OCI-LY3 (cell line): Measurements from ENCODE around the gene EFNA5.

Experiments
- H2AFZ ChIP-seq: fragments of 200-600, 300-600 bp; shearing (Covaris generic); 2 replicates; pipeline ENCODE4 v1.6.0; 2014; ENCODE audit warnings: antibody characterized with exemption, low read depth, low read length
- H3K27ac ChIP-seq: fragments of 200-600, 300-600 bp; sonication (generic); 2 replicates; pipeline ENCODE4 v1.5.1; 2014; ENCODE audit warnings: mild to moderate bottlenecking, low read length, moderate library complexity, mixed read lengths
- H3K27me3 ChIP-seq: fragments of 200-600, 300-600 bp; sonication (generic); 2 replicates; pipeline ENCODE4 v1.6.1; 2014; ENCODE audit warnings: low read depth, low read length, mixed read lengths
- H3K36me3 ChIP-seq: fragments of 200-600, 300-600 bp; sonication (generic); replicated peaks from 2 replicates; pipeline ENCODE3; 2014; ENCODE audit warnings: low read depth, low read length, mixed read lengths
- H3K4me1 ChIP-seq: fragments of 300-600, 200-600 bp; sonication (generic); 2 replicates; pipeline ENCODE4 v1.6.1; 2014; ENCODE audit warnings: low read length, mixed read lengths
- H3K4me2 ChIP-seq: fragments of 200-600, 300-600 bp; sonication (generic); 2 replicates; pipeline ENCODE4 v1.6.1; 2014; ENCODE audit warnings: low read length, mixed read lengths
- H3K4me3 ChIP-seq: fragments of 300-600, 200-600 bp; sonication (generic); 2 replicates; pipeline ENCODE4 v1.5.1; 2014; ENCODE audit warnings: antibody characterized with exemption, mild to moderate bottlenecking, low read length, moderate library complexity
- H3K79me2 ChIP-seq: fragments of 300-600, 200-600 bp; shearing (Covaris generic); 2 replicates; pipeline ENCODE4 v1.6.1; 2014; ENCODE audit warnings: mild to moderate bottlenecking, low read length, mixed read lengths
- H3K9ac ChIP-seq: fragments of 300-600, 200-600 bp; shearing (Covaris generic); 2 replicates; pipeline ENCODE4 v1.6.0; 2014; ENCODE audit warnings: mild to moderate bottlenecking, low read length, moderate library complexity
- H3K9me3 ChIP-seq: fragments of 200-600, 300-600 bp; shearing (Covaris generic); 2 replicates; pipeline ENCODE4 v1.6.1; 2014; ENCODE audit warnings: low read length, mixed read lengths; ENCODE audit not compliant: insufficient read depth
- H4K20me1 ChIP-seq: fragments of 200-600, 300-600 bp; sonication (generic); 2 replicates; pipeline ENCODE4 v1.6.1; 2016; ENCODE audit warnings: low read length, mixed read lengths; ENCODE audit not compliant: insufficient read depth
- CTCF ChIP-seq: fragments of 200-600, 300-600 bp; sonication (generic); IDR thresholded peaks from 2 replicates; pipeline ENCODE4 v1.5.1; 2014; ENCODE audit warnings: antibody characterized with exemption, low read length, low read depth
- EZH2phosphoT487 ChIP-seq: fragments of 200-600 bp; shearing (Covaris generic); IDR thresholded peaks from 2 replicates; pipeline ENCODE4 v1.6.1; 2018; ENCODE audit warnings: antibody characterized with exemption, mixed run types, low read depth

EFNA5 gene

GRCh38 chr5:107508097-107508496, 162.6 kb downstream of the EFNA5 start:
- TF ChIP-seq CTCF: no peak
- TF ChIP-seq EZH2phosphoT487: no peak

GRCh38 chr5:107505763-107506534, 164.8 kb downstream of the EFNA5 start:
- no peaks in the 10 kb centered on the region for H3K9me3 ChIP-seq
- H4K20me1 ChIP-seq: no peaks in the 10 kb centered on the region
- no peak overlapping the region for H3K9ac ChIP-seq
- no peaks in the 10 kb centered on the region for H3K36me3 ChIP-seq
- no peak overlapping the region for H2AFZ ChIP-seq
- H3K79me2 ChIP-seq: no peaks in the 10 kb centered on the region
- no peak overlapping the region for H3K27ac ChIP-seq
- no peaks in the 10 kb centered on the region for H3K27me3 ChIP-seq
- H3K4me1 ChIP-seq: no peaks in the 10 kb centered on the region
- no peak for TF ChIP-seq CTCF
- no peak for TF ChIP-seq EZH2phosphoT487
- no peak overlapping the region for H3K4me3 ChIP-seq
- no peak overlapping the region for H3K4me2 ChIP-seq

More at GRCh38 chr5:107508097-107508496, 162.6 kb downstream of the EFNA5 start:
- Histone ChIP-seq H3K4me3 (no peak overlapping the region), H3K9ac (no peak overlapping the region), H3K79me2 (no peaks in the 10 kb centered on the region), H3K27ac (no peak overlapping the region), H3K27me3 (no peaks in the 10 kb centered on the region), H3K4me2 (no peak overlapping the region), H2AFZ (no peak overlapping the region), H3K4me1 (peaks cover 3% of the 10 kb centered on the region), H4K20me1 (no peaks in the 10 kb centered on the region), H3K36me3 (no peaks in the 10 kb centered on the region), H3K9me3 (no peaks in the 10 kb centered on the region)

GRCh38 chr5:107504424-107504823, 166.3 kb downstream of the EFNA5 start:
- Histone ChIP-seq H3K9me3 (no peaks in the 10 kb centered on the region), H3K9ac (no peak overlapping the region), H4K20me1 (no peaks in the 10 kb centered on the region), H3K4me1 (no peaks in the 10 kb centered on the region), H3K36me3 (no peaks in the 10 kb centered on the region), H3K4me2 (no peak overlapping the region), H3K79me2 (no peaks in the 10 kb centered on the region), H3K27me3 (no peaks in the 10 kb centered on the region), H3K27ac (no peak overlapping the region), H3K4me3 (no peak overlapping the region), H2AFZ (no peak overlapping the region)
- TF ChIP-seq CTCF (no peak), EZH2phosphoT487 (no peak)

GRCh38 chr5:107502676-107503060, 168.1 kb downstream of the EFNA5 start:
- H3K9me3 ChIP-seq: no peaks in the 10 kb centered on the region
- no peak overlapping the region for H3K4me2 ChIP-seq
- H4K20me1 ChIP-seq: no peaks in the 10 kb centered on the region
- no peak overlapping the region for H2AFZ ChIP-seq
- no peak overlapping the region for H3K9ac ChIP-seq
- no peaks in the 10 kb centered on the region for H3K27me3 ChIP-seq
- no peaks in the 10 kb centered on the region for H3K4me1 ChIP-seq
- no peak for TF ChIP-seq CTCF
- TF ChIP-seq EZH2phosphoT487: no peak
- no peak overlapping the region for H3K27ac ChIP-seq
- no peak overlapping the region for H3K4me3 ChIP-seq
- no peaks in the 10 kb centered on the region for H3K36me3 ChIP-seq
- no peaks in the 10 kb centered on the region for H3K79me2 ChIP-seq
